ENCODE measurements around the gene COPS4. TPM values are rescaled to one million over a fixed set of nuclear protein-coding genes. Genes with fewer than 3 reads are reported as not detected.

The COPS4 gene
- total and polyA plus RNA-seq, 10 of the 15 experiments (the other 5 are each of a cell fraction or from before 2014, with no cell fraction given), result 34.2 to 159 (median 66.7) TPM

DNA sequence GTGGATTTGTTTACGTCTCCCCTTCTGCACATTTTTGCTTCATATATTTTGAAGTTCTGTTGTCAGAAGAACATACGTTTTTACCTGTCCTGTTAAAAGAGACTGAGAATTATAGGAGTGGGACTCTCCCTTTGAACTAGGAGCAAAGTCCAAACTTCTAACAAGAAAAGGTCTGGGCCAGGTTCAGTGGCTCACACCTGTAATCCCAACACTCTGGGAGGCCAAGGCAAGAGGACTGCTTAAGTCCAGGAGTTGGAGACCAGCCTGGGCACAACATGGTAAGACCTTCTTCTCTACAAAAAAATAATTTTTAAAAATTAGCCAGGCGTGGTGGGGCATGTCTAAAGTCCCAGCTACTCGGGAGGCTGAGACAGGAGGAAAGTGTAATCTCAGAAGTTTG is 40.1 kb upstream of the COPS4 start:
- POLR2A ChIA-PET, result interaction anchor here (0.6 kb wide), 1 partner anchor 112 kb away, joined by 3 read pairs; no protein-coding TSS in a partner anchor
- 64% methylated on average over 4 of the region's 4 CpGs for WGBS (ENCODE audit: insufficient coverage, insufficient replicate concordance, low lambda C conversion rate, missing lambda C conversion rate)
- Histone ChIP-seq H4K20me1 (ENCODE audit: control insufficient read depth, insufficient read depth) (no peaks in the 10 kb centered on the region), H3K4me1 (ENCODE audit: control insufficient read depth, insufficient read depth, low read length) (no peaks in the 10 kb centered on the region; the same call in 1 of the 2 replicates), H3K9ac (ENCODE audit: control insufficient read depth, insufficient read depth, low read length) (no peak overlapping the region), H3K9me3 (replicated peaks; ENCODE audit: control insufficient read depth, insufficient read depth, low read length) (no peaks in the 10 kb centered on the region), H3K27me3 (replicated peaks in 1 of 2; ENCODE audit: control insufficient read depth in 2 of 2, insufficient read depth in 2 of 2, low read length in 1 of 2) (no peaks in the 10 kb centered on the region), H3K79me2 (ENCODE audit: control insufficient read depth, insufficient read depth, low read length) (peaks cover 21% of the 10 kb centered on the region), H3K4me3 (no peak overlapping the region), H2AFZ (ENCODE audit: control insufficient read depth, low read depth, low read length) (no peak overlapping the region), H3K4me2 (ENCODE audit: control insufficient read depth, insufficient read depth) (no peak overlapping the region), H3K27ac (ENCODE audit: control insufficient read depth, insufficient read depth) (no peak overlapping the region), H3K36me3 (ENCODE audit: control insufficient read depth in 2 of 2, insufficient read depth in 2 of 2, low read length in 1 of 2) (peaks cover 0 to 2% of the 10 kb centered on the region in 2 experiments; a peak in 2 of 4 replicates)
- in situ Hi-C loops (cut with MboI), result no loop called here
- SMC1A ChIA-PET (ENCODE audit: uncharacterized antibody, unreplicated experiment), result interaction anchor here (0.8 to 2.1 kb wide), 4 partner anchors 9 to 88 kb away, joined by 3 to 6 read pairs (median 4); no protein-coding TSS in a partner anchor
- intact Hi-C loops (cut with micrococcal nuclease; ENCODE audit: unreplicated experiment), result no loop called here
- DNase-seq (ENCODE audit: low read depth, low spot score) (no peak), ATAC-seq (no peak), FAIRE-seq (no peak)
- RAD21 ChIA-PET (ENCODE audit: unreplicated experiment), result no interaction called here
- BruUV-seq (replicated peaks), result no TSS peak
- CTCF ChIA-PET, result no interaction called here
- TF ChIP-seq NBN (IDR thresholded peaks at IDR 0.05) (no peak), MYC (IDR thresholded peaks at IDR 0.05; ENCODE audit: insufficient read depth, insufficient read length, insufficient replicate concordance, low read length, severe bottlenecking) (no peak), STAT1 (conservative IDR thresholded peaks at IDR 0.05) (no peak), CREB1 (IDR thresholded peaks at IDR 0.05; ENCODE audit: low read depth) (no peak), RELA (IDR thresholded peaks at IDR 0.05; ENCODE audit: borderline replicate concordance, partially characterized antibody) (no peak), ZZZ3 (IDR thresholded peaks at IDR 0.05; ENCODE audit: control insufficient read depth, insufficient read length, low read depth) (no peak), YBX1 (IDR thresholded peaks at IDR 0.05) (no peak)
- TF ChIP-seq, protein P1, sequence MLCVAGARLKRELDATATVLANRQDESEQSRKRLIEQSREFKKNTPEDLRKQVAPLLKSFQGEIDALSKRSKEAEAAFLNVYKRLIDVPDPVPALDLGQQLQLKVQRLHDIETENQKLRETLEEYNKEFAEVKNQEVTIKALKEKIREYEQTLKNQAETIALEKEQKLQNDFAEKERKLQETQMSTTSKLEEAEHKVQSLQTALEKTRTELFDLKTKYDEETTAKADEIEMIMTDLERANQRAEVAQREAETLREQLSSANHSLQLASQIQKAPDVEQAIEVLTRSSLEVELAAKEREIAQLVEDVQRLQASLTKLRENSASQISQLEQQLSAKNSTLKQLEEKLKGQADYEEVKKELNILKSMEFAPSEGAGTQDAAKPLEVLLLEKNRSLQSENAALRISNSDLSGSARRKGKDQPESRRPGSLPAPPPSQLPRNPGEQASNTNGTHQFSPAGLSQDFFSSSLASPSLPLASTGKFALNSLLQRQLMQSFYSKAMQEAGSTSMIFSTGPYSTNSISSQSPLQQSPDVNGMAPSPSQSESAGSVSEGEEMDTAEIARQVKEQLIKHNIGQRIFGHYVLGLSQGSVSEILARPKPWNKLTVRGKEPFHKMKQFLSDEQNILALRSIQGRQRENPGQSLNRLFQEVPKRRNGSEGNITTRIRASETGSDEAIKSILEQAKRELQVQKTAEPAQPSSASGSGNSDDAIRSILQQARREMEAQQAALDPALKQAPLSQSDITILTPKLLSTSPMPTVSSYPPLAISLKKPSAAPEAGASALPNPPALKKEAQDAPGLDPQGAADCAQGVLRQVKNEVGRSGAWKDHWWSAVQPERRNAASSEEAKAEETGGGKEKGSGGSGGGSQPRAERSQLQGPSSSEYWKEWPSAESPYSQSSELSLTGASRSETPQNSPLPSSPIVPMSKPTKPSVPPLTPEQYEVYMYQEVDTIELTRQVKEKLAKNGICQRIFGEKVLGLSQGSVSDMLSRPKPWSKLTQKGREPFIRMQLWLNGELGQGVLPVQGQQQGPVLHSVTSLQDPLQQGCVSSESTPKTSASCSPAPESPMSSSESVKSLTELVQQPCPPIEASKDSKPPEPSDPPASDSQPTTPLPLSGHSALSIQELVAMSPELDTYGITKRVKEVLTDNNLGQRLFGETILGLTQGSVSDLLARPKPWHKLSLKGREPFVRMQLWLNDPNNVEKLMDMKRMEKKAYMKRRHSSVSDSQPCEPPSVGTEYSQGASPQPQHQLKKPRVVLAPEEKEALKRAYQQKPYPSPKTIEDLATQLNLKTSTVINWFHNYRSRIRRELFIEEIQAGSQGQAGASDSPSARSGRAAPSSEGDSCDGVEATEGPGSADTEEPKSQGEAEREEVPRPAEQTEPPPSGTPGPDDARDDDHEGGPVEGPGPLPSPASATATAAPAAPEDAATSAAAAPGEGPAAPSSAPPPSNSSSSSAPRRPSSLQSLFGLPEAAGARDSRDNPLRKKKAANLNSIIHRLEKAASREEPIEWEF (IDR thresholded peaks at IDR 0.05; ENCODE audit: insufficient replicate concordance, low read depth, low read length), result no peak
- TF ChIP-seq, protein P2, sequence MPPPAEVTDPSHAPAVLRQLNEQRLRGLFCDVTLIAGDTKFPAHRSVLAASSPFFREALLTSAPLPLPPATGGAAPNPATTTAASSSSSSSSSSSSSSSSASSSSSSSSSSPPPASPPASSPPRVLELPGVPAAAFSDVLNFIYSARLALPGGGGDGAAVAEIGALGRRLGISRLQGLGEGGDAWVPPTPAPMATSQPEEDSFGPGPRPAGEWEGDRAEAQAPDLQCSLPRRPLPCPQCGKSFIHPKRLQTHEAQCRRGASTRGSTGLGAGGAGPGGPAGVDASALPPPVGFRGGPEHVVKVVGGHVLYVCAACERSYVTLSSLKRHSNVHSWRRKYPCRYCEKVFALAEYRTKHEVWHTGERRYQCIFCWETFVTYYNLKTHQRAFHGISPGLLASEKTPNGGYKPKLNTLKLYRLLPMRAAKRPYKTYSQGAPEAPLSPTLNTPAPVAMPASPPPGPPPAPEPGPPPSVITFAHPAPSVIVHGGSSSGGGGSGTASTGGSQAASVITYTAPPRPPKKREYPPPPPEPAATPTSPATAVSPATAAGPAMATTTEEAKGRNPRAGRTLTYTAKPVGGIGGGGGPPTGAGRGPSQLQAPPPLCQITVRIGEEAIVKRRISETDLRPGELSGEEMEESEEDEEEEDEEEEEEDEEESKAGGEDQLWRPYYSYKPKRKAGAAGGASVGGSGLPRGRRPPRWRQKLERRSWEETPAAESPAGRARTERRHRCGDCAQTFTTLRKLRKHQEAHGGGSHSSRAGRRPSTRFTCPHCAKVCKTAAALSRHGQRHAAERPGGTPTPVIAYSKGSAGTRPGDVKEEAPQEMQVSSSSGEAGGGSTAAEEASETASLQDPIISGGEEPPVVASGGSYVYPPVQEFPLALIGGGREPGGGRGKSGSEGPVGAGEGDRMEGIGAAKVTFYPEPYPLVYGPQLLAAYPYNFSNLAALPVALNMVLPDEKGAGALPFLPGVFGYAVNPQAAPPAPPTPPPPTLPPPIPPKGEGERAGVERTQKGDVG (CRISPR knock-in tag; IDR thresholded peaks at IDR 0.05), result no peak
- TF ChIP-seq, protein P3, sequence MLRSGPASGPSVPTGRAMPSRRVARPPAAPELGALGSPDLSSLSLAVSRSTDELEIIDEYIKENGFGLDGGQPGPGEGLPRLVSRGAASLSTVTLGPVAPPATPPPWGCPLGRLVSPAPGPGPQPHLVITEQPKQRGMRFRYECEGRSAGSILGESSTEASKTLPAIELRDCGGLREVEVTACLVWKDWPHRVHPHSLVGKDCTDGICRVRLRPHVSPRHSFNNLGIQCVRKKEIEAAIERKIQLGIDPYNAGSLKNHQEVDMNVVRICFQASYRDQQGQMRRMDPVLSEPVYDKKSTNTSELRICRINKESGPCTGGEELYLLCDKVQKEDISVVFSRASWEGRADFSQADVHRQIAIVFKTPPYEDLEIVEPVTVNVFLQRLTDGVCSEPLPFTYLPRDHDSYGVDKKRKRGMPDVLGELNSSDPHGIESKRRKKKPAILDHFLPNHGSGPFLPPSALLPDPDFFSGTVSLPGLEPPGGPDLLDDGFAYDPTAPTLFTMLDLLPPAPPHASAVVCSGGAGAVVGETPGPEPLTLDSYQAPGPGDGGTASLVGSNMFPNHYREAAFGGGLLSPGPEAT (IDR thresholded peaks at IDR 0.05; ENCODE audit: low read depth), result no peak
- TF ChIP-seq, protein P4, sequence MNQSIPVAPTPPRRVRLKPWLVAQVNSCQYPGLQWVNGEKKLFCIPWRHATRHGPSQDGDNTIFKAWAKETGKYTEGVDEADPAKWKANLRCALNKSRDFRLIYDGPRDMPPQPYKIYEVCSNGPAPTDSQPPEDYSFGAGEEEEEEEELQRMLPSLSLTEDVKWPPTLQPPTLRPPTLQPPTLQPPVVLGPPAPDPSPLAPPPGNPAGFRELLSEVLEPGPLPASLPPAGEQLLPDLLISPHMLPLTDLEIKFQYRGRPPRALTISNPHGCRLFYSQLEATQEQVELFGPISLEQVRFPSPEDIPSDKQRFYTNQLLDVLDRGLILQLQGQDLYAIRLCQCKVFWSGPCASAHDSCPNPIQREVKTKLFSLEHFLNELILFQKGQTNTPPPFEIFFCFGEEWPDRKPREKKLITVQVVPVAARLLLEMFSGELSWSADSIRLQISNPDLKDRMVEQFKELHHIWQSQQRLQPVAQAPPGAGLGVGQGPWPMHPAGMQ (IDR thresholded peaks at IDR 0.05; ENCODE audit: borderline replicate concordance), result no peak

All from GM12878 (cell line).